IMR-90 (cell line): ENCODE data around the gene HSD3B1. TPM values are rescaled to one million over a fixed set of nuclear protein-coding genes. Genes with fewer than 3 reads are reported as not detected.

Experiments
- ATAC-seq: fragments of 200-7000 bp; cut with Tn5 transposase; 2 replicates; pipeline ENCODE4 v1.9.1; 2020; ENCODE audit warnings: low read depth, mild to moderate bottlenecking, moderate library complexity
- BruUV-seq: library from RNA; stranded (reverse); fragments of 400-500 nt; replicated peaks from 2 replicates; lab custom pipeline; 2021; lab: Mats Ljungman, UMichigan
- CTCF ChIA-PET: fragments of 300-600 bp; formaldehyde crosslinking; extraction: SDS; loops from one replicate; lab custom pipeline; 2021; ENCODE audit warnings: antibody characterized with exemption; lab: Yijun Ruan, JAX
- POLR2A ChIA-PET: fragments of 300-600 bp; sonication (Branson Sonifier 250); formaldehyde crosslinking; loops from one replicate; lab custom pipeline; 2022; ENCODE audit warnings: antibody characterized with exemption; ENCODE audit not compliant: unreplicated experiment; lab: Charles Lee
- DNase-seq: peaks from one replicate; pipeline ENCODE4 v3.0.0; 2013
- H2AFZ ChIP-seq: replicated peaks from 2 replicates; pipeline ENCODE3; 2013; ENCODE audit warnings: low read length, mild to moderate bottlenecking; ENCODE audit not compliant: poor library complexity
- H2AK5ac ChIP-seq: 2 replicates; pipeline ENCODE4 v1.6.1; 2013; ENCODE audit warnings: low read depth, low read length, inconsistent platforms
- H2AK9ac ChIP-seq: replicated peaks from 2 replicates; pipeline ENCODE3; 2013; ENCODE audit warnings: mild to moderate bottlenecking, low read depth, low read length, moderate library complexity; ENCODE audit not compliant: poor library complexity
- H2BK120ac ChIP-seq: 2 replicates; pipeline ENCODE4 v1.6.1; 2013; ENCODE audit warnings: low read depth, low read length, inconsistent platforms
- H2BK15ac ChIP-seq: 3 replicates; pipeline ENCODE4 v1.6.1; 2013; ENCODE audit warnings: low read depth, low read length, inconsistent platforms
- H2BK20ac ChIP-seq: 2 replicates; pipeline ENCODE4 v1.6.1; 2013; ENCODE audit warnings: low read depth, mild to moderate bottlenecking, inconsistent platforms, low read length, moderate library complexity
- H2BK5ac ChIP-seq: 2 replicates; pipeline ENCODE4 v1.6.1; 2013; ENCODE audit warnings: mild to moderate bottlenecking, low read depth, low read length, inconsistent platforms; ENCODE audit not compliant: poor library complexity, severe bottlenecking
- H3K14ac ChIP-seq: replicated peaks from 2 replicates; pipeline ENCODE4 v1.6.1; 2013; ENCODE audit warnings: low read depth, low read length, inconsistent platforms
- H3K18ac ChIP-seq: 2 replicates; pipeline ENCODE4 v1.6.1; 2013; ENCODE audit warnings: low read depth, low read length, control low read depth
- H3K23ac ChIP-seq: 2 replicates; pipeline ENCODE4 v1.6.1; 2013; ENCODE audit warnings: low read depth, low read length, inconsistent platforms
- H3K27ac ChIP-seq: 2 replicates; pipeline ENCODE4 v1.5.1; 2013; ENCODE audit warnings: mild to moderate bottlenecking, control low read depth, low read length; ENCODE audit not compliant: insufficient read depth
- H3K27me3 ChIP-seq: 2 replicates; pipeline ENCODE4 v1.6.1; 2013; ENCODE audit warnings: low read length; ENCODE audit not compliant: control insufficient read depth, insufficient read depth
- H3K36me3 ChIP-seq: 2 replicates; pipeline ENCODE4 v1.6.1; 2013; ENCODE audit warnings: low read length, mixed read lengths; ENCODE audit not compliant: control insufficient read depth, insufficient read depth
- H3K4ac ChIP-seq: 2 replicates; pipeline ENCODE4 v1.6.1; 2013; ENCODE audit warnings: low read depth, low read length, inconsistent platforms
- H3K4me1 ChIP-seq: 2 replicates; pipeline ENCODE4 v1.6.1; 2013; ENCODE audit warnings: low read length, mixed read lengths; ENCODE audit not compliant: control insufficient read depth, insufficient read depth
- H3K4me2 ChIP-seq: 2 replicates; pipeline ENCODE4 v1.6.1; 2013; ENCODE audit warnings: low read depth, mild to moderate bottlenecking, control low read depth, low read length, moderate library complexity
- H3K4me3 ChIP-seq: 2 replicates; pipeline ENCODE4 v1.5.1; 2013; ENCODE audit warnings: low read depth, mild to moderate bottlenecking, control low read depth, low read length, moderate library complexity; ENCODE audit not compliant: insufficient read depth
- H3K56ac ChIP-seq: 2 replicates; pipeline ENCODE4 v1.6.1; 2013; ENCODE audit warnings: low read length, inconsistent platforms; ENCODE audit not compliant: insufficient read depth; ENCODE audit errors: extremely low read depth
- H3K79me1 ChIP-seq, 2 experiments: 2 replicates each; pipeline ENCODE4 v1.6.1; 2013; ENCODE audit warnings: low read length in 2 of 2, inconsistent platforms in 1 of 2, low read depth in 1 of 2
- H3K9ac ChIP-seq: 2 replicates; pipeline ENCODE4 v1.6.1; 2013; ENCODE audit warnings: low read depth, low read length, control low read depth
- H3K9me1 ChIP-seq: 2 replicates; pipeline ENCODE4 v1.6.1; 2013; ENCODE audit warnings: low read length, inconsistent platforms; ENCODE audit not compliant: insufficient read depth
- H3K9me3 ChIP-seq: 2 replicates; pipeline ENCODE4 v1.6.1; 2013; ENCODE audit warnings: low read length; ENCODE audit not compliant: control insufficient read depth, insufficient read depth
- H4K20me1 ChIP-seq: 2 replicates; pipeline ENCODE4 v1.6.1; 2013; ENCODE audit warnings: low read length, inconsistent platforms; ENCODE audit not compliant: insufficient read depth
- H4K5ac ChIP-seq: 2 replicates; pipeline ENCODE4 v1.6.1; 2013; ENCODE audit warnings: mild to moderate bottlenecking, low read depth, low read length, control low read depth
- H4K8ac ChIP-seq, 2 experiments: 2 replicates each; pipeline ENCODE4 v1.6.1; 2013; ENCODE audit warnings: low read depth in 2 of 2, low read length in 2 of 2, control low read depth in 1 of 2, inconsistent platforms in 1 of 2
- H4K91ac ChIP-seq: 2 replicates; pipeline ENCODE4 v1.6.1; 2013; ENCODE audit warnings: low read depth, low read length, inconsistent platforms; ENCODE audit not compliant: insufficient read depth
- BHLHE40 ChIP-seq: fragments of 150-350 bp; IDR thresholded peaks from 2 replicates; pipeline ENCODE4 v1.6.1; 2016; ENCODE audit warnings: mild to moderate bottlenecking, low read depth, low read length
- MAFK ChIP-seq: IDR thresholded peaks from 2 replicates; pipeline ENCODE4 v1.6.1; 2012; ENCODE audit warnings: low read depth, low read length, improper control_type of control experiment
- MXI1 ChIP-seq: IDR thresholded peaks from 2 replicates; pipeline ENCODE4 v1.6.1; 2012; ENCODE audit warnings: low read depth, mild to moderate bottlenecking, low read length, moderate library complexity, borderline replicate concordance
- RAD21 ChIP-seq: IDR thresholded peaks from 2 replicates; pipeline ENCODE4 v1.6.1; 2012; ENCODE audit warnings: low read length, improper control_type of control experiment
- SMC3 ChIP-seq: fragments of 150-350 bp; IDR thresholded peaks from 2 replicates; pipeline ENCODE4 v1.6.1; 2016; ENCODE audit warnings: low read depth, mild to moderate bottlenecking, antibody characterized with exemption, low read length, moderate library complexity
- whole genome bisulfite sequencing, 2 experiments: methylation state at CpG; one replicate each; pipeline versions ENCODE4 v1.1.5 to v1.1.7; 2013; ENCODE audit warnings: missing lambda C conversion rate in 2 of 2; ENCODE audit not compliant: insufficient read length in 1 of 2; ENCODE audit errors: extremely low coverage in 2 of 2; 5-methylcytosine and 5-hydroxymethylcytosine counted together
- dilution Hi-C: fragments of 300-500 bp; cut with HindIII; formaldehyde crosslinking; loops from one replicate; pipeline ENCODE4 v1.14.3; 2018; ENCODE audit warnings: low sequenced_read_pairs; ENCODE audit not compliant: unreplicated experiment
- in situ Hi-C: fragments of 300-500 bp; cut with MboI; formaldehyde crosslinking; loops from 3 replicates; pipeline ENCODE4 v1.14.3; 2019; ENCODE audit warnings: low sequenced_read_pairs, inconsistent platforms, mixed read lengths
- intact Hi-C: fragments of 100-400 bp; cut with micrococcal nuclease; formaldehyde crosslinking; loops from 2 replicates; pipeline ENCODE4 v1.10.0; 2022
- polyA plus RNA-seq, 3 experiments: library from polyadenylated mRNA; depleted of rRNA; stranded (reverse); fragments of >200 nt; gene quantifications; 2 replicates each; pipeline ENCODE4 v1.2.3, GENCODE V29; 2012; ENCODE audit warnings: low replicate concordance in 1 of 3
- total RNA-seq: library from RNA; depleted of rRNA; stranded (reverse); fragments of >200 nt; gene quantifications from 2 replicates; pipeline ENCODE4 v1.2.3, GENCODE V29; 2012

Gene HSD3B1
- total and polyA plus RNA-seq, 2 of the 4 experiments (the other 2 are of a cell fraction), result not detected

- H3K27ac ChIP-seq, result no peak overlapping the region
- no peaks in the 10 kb centered on the region for H4K20me1 ChIP-seq
- no peak overlapping the region for H2AK5ac ChIP-seq
- POLR2A ChIA-PET, result no interaction called here
- H2BK20ac ChIP-seq, result no peak overlapping the region
- H3K18ac ChIP-seq, result no peak overlapping the region
- intact Hi-C loops (no loop called here), dilution Hi-C loops (no loop called here), in situ Hi-C loops (no loop called here)
- H3K23ac ChIP-seq, result no peak overlapping the region
- BruUV-seq, result no TSS peak
- H3K4me2 ChIP-seq, result no peak overlapping the region
- H2BK5ac ChIP-seq, result no peak overlapping the region
- H2BK15ac ChIP-seq, result no peak overlapping the region
- H3K27me3 ChIP-seq, result peaks cover 4% of the 10 kb centered on the region; the same call in 1 of the 2 replicates
- no peak overlapping the region for H3K9ac ChIP-seq
- H2AK9ac ChIP-seq, result no peak overlapping the region
- no peak overlapping the region for H3K4me3 ChIP-seq
- H3K36me3 ChIP-seq, result no peaks in the 10 kb centered on the region
- no peak overlapping the region for H3K56ac ChIP-seq
- no peak for TF ChIP-seq SMC3
- no peak for TF ChIP-seq RAD21
- no peak for TF ChIP-seq BHLHE40
- TF ChIP-seq MXI1, result no peak
- TF ChIP-seq MAFK, result no peak
- H3K14ac ChIP-seq, result no peak overlapping the region
- no peak overlapping the region for H4K8ac ChIP-seq
- H4K91ac ChIP-seq, result no peak overlapping the region
- WGBS, 2 experiments, result 60% methylated on average over 1 of the region's 7 CpGs; no CpG with 5 or more reads in 1 of the 2 experiments
- no peaks in the 10 kb centered on the region for H3K79me1 ChIP-seq
- CTCF ChIA-PET, result interaction anchor here (0.5 kb wide), 1 partner anchor 10 kb away, joined by 4 read pairs; no protein-coding TSS in a partner anchor
- no peaks in the 10 kb centered on the region for H3K9me1 ChIP-seq
- H3K4me1 ChIP-seq, result no peaks in the 10 kb centered on the region
- no peak for ATAC-seq
- H3K4ac ChIP-seq, result no peak overlapping the region
- H3K9me3 ChIP-seq, result no peaks in the 10 kb centered on the region
- no peak overlapping the region for H2AFZ ChIP-seq
- DNase-seq, result no peak
- H4K5ac ChIP-seq, result no peak overlapping the region
- no peak overlapping the region for H2BK120ac ChIP-seq
Observed at GRCh38 chr1:119547805-119548204, 40.8 kb downstream of the HSD3B1 start.
